NCI-H748 treated with DMSO at 0.1 percent for 48 hours (cell line): ENCODE measurements around the gene AP1AR.

Experiments used
- DNase-seq: peaks from one replicate; lab custom pipeline; 2025; lab: John Stamatoyannopoulos, UW

Gene AP1AR

DNA sequence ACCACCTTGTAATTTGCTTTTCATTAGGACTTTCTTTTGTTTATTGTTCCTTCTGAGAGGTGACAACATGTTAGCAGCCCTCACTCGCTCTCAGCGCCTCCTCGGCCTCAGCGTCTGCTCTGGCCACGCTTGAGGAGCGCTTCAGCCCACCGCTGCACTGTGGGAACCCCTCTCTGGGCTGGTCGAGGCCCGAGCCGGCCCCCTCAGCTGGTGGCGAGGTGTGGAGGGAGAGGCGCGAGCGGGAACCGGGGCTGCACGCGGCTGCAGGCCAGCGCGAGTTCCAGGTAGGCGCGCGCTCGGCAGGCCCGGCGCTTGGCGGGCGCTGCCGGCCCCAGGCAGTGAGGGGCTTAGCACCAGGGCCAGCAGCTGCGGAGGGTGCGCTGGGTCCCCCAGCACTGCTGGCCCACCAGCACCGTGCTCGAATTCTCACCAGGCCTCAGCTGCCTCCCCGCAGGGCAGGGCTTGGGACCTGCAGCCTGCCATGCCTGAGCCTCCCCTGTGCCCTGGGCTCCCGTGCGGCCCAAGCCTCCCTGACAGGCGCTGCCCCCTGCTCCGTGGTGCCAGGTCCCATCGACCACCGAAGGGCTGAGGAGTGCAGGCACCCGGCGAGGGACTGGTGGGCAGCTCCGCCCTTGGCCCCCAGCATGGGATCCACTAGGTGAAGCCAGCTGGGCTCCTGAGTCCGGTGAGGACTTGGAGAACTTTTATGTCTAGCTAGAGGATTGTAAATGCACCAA lies 9.2 kb upstream of the AP1AR start:
- no peak for DNase-seq

DNA sequence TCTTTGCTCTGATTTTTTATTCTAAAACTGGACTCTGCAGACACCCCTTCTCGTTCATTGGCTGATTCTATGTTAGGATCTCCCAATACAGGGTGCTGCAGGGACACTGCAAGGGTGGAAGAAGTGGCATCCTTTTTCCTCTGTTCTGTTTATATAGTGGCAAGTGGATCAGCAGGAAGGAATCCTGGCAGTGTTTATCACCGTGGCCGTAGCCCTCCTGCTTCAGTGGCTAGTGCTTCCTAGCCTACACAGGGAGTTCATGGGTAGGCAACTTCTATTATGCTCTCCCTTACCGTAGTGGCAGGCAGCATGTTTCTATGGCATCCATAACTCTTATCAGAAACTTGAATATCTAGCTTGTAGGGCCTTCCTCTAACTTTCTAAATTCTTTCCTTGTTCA lies 6.4 kb upstream of the AP1AR start:
- DNase-seq, result no peak

DNA sequence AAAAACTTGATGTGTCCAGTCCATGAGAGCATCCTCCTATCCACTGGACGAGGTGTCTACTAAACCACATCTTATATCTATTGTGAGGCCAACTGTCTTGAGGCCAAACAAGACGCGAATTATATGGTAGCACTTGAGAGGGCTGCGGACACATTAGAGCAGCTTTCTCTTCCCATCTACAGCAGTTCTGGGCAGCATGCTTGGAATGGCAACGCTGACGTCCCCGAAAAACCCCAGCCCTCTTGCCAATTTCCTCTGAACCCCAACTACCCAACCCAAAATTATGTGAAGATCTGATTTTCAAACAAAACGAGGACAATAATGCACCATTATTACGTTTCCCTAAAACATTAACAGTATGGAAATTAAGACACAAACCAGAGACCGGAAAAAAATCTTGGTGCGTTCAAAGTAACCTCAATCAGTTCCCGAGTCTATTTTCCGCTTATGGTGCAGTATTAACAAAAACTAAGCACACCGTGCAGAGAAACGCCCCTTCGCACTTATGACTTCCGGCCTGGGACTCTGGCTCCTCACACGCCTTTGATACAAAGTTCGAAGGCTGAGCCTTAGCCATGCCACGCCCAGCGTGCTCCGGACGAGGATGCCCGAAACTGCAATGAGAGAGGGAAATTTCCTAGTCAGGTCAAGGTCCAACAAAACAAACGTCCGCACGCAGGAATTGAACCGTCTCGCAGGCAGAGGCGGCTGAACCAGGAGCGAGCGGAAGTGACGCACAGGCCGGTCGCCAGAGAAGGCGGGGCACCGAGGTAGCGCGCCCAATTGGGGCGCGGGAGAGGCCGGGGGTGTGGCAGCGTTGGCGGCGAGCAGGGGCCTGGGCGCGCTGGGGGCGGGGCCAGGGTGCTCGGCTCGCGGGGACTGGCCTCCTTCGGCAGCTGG lies 458 bp upstream of the AP1AR start:
- DNase-seq, result peak; percentile 88

DNA sequence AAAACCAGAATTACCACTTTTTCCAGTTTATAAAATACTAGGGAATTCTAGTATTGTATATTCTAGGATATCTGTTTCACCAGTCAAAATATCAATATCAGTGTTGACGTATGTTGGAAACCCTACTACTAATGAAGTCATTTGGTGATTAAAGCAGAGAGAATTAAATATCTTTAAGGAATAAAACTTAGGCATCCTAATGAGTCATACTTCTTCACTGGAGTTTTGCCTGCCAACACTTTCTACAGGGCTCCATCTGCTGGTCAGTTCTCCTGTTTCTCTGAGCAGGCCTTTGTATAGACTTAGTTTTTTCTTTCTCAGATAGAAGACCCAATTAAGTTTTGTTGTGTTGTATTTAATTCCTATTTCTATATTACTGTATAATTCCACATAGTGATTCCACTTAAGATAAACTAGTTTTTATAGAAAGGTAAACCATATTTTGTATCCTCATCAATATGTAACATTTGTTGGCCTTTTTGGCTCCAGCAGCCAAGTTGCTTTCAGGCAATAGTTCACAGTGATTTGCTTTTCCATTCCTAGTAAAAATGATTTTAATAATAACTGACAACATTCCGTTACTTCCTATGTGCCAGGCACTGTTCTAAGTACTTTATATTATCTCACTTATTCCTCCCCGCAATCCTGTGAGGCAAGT lies 3.5 kb downstream of the AP1AR start:
- DNase-seq, result no peak

DNA sequence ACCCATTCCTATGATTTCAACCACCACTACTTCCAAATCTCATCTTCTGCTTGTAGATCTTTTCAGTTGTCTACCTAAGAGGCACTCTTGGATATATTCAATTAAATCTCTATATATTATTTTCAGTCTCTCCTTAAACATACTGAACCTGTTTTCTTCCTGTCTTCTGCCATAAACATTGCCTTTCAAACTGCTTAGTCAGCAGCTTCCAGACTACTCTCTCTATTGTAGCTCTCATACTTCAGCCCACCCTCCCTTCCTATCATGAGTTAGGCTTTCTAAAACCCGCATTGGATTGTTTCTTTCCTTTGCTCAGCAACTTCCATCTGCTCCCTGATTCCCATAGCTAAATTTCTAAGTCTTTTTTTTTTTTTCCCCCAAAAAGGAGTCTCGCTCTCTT lies 4.5 kb downstream of the AP1AR start:
- DNase-seq, result no peak

DNA sequence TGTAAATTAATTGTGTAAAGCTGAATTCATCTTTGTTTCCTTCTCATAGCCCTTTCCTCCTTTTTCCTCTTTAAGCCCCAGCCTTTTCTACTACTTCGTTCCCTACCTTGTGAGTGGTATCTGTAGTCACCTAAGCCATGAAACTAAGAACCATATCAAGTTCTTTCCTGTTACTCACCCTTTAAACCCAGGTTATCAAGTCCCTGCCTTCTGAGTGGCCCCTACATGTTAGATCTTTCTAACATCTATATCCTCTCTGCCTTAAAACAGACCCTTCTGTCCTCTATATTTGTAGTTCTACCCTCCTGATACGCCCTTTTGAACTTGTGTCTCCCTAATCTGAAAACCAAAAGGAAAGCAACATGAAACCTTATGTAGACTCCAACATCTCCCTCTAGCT lies 7.2 kb downstream of the AP1AR start:
- DNase-seq, result no peak

DNA sequence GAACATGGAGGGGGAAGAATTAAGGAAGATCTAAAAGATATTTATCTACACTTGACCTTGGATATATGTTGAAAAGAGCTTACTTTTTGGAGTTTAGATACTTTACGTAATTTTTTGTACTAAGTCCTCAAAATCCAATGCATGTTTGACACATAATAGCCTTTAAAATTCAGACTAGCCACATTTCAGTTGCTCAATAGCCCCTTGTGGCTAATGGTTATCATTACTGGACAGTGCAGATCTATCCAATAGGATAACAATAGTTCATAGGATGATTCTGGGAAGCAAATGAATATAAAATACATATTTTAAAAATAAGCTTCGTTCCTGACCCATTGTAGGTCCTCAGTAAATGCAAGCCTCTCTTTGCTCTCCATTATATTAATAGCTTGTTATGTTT lies 13.8 kb downstream of the AP1AR start:
- DNase-seq, result no peak

DNA sequence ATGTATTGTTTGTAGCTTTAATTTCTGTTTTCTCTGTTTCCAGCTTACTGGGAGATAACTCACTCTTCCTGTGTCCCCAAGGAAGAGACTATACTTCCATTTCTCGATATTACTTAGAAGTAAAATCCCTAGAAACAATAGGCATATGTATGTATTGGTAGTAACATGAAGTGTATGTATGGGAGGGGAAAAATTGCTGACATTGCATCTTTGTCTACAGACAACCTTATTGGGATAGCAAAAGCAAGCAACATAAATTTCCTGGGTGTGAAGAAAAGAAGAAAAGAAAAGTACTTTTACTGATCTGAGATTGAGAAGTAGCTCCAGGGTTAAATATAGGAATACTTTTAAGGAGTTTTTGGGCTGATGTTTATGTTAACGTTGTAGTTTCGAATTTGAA lies 15.4 kb downstream of the AP1AR start:
- DNase-seq, result no peak

DNA sequence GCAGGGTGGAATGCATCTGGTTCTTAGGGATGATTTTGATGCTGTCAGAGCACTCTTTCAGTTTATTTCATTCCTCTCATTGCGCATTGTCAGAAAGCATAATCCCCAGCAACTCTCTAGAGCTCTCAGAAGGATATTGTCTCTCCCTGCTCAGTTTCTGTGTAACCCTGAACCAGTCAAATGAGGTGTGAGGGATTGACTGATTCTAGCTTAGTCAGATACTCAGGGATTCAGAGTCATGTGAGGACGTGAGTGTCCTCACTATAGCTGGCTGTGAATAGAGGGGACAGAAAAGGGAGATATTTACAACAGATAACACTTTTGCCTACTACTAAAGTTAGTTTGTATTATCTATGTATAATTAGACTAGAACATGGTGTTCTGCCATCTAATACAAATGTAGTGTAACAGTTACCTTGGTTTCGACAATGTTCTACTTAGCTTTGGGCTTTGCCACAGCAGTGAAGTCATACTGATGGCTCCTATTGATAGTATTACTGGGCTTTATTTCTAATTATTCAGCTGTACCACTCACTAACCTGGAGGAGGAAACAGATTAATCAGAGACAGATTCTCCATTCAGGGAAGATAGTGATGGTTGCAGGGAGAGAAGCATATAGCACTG lies 19.5 kb downstream of the AP1AR start:
- no peak for DNase-seq

DNA sequence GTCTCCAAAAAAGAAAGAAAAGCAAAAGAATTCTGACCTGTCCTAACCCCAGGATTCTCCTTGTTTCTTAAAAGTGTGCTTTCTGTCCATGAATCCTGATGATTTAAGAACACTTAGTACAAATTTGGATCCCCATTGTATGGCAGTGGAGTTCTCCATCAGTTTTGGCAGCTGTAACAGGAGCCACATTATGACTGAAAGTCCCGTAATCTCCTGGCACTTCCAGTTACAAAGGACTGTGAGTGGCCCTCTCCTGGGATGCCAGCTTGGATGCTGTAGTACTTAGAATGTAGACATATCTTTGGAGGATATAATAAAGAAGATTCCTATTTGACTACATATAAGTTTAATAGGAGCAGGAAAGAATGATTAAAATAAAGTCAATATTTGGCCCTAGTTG lies 20.6 kb downstream of the AP1AR start:
- DNase-seq, result no peak

DNA sequence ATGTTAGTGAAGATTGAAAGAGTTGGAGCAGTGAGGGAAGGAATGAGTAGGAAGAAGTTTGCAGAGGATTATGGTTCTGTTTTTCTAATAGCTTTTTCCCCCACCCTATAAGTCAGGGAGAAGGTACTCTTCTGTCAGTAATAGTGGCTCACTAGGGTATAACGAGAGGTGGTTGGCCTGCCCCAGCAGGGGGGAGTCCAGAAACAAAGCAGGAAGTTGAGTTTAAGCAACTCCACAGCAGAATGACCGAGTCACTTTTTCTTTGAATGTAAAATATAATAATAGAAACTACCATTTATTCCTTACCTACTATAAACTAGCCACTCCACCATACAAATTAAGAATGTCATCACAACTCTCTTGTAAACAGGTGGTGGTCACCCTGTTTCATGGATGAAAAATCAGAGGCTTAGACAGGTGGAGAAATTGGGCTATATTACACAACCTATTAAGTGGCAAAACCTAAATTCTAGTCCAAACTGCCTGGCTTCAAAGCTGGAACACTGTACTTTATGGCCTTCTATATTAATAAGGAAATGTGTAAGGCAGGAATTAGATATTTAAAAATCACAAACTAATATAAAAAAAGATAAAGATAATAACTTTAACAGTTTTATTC lies 21.9 kb downstream of the AP1AR start:
- DNase-seq, result no peak

DNA sequence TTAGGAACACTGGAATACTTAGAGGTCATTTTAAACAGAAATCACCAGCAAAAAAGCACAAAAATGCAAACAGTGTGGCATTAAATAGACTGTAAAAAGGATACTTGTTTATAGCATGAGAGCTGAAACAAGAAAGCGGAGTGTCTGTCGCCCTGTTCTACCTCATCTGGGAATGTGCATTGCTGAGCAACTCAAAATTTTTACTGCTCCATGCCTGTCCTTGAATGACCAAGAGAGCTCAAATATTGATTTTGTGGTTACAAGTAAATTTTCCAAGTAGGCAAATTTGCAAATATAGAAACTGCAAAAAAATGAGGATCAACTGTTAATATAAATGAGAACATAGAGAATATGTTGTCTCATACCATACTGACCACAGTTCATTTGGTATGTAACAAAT lies 25.5 kb downstream of the AP1AR start:
- no peak for DNase-seq

DNA sequence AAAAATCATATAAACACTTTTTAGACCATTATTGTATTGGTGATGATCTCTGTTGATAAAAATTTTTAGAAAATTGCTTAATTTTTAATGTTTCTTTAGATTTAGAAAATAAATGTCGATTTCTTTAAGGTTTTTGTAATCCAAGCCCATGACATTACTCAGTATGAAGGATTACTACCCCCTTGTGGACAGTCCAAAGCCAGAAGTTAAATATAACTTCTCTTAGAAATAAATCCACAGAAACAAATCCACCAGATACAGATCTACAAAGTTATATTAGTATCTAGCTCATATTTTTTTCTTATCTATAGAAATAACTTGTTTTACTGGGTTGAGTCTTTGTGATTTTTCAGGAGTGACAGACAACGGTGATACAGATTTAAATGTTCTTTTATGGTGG lies 35.2 kb downstream of the AP1AR start:
- DNase-seq, result no peak

DNA sequence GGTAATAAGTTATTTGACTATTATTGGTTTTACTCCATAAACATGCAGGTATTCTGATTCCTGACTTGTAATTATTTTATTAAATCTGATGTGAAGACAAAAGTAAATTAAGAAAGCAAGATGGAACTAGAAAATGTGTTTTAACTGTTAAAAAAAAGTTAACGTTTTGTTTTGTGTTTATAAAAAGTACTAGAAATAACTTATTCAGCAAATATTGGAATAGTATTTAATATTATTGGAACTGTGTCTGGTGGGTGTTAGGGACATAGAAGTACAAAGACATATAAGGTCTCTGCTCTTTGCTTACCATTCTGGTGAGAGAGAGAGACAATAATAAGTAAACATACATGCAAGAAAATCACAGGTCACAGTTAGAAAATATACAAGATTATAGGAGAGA lies 38.5 kb downstream of the AP1AR start:
- DNase-seq, result no peak

DNA sequence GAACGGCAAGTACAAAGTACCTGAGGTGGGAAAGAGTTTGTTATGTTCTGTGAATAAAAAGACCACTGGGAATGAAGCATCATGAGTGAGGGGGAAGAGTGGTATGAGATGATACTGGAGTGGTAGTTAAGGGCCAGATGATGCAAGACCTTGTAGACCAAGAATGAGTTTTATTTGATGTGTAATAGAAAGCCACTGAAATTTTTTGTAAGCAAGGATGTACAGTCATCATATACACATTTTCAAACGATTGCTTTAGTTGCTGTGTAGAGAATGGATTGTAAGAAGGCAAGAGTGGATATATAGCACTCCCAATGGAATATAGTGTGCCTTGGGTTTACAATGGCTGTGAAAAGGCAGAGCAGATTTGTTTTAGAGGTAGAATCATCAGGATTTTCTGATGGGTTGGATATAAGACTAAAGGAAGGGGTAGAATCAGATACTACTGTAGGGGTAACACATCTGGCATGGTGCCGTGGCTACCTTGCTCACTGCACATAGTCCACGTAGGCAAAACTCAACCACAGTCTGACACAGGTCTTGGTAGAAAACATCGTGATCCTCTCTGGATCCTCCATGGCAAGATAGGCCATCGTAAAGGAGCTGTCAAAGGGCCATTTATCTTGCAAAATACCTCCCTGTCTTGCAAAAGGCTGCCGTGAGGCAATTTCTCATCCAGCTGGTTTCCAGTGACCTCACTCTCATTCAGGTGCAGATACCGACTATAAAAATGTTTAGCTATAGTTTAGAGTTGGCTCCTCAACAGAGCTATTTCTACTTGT lies 39.2 kb downstream of the AP1AR start:
- DNase-seq, result no peak

DNA sequence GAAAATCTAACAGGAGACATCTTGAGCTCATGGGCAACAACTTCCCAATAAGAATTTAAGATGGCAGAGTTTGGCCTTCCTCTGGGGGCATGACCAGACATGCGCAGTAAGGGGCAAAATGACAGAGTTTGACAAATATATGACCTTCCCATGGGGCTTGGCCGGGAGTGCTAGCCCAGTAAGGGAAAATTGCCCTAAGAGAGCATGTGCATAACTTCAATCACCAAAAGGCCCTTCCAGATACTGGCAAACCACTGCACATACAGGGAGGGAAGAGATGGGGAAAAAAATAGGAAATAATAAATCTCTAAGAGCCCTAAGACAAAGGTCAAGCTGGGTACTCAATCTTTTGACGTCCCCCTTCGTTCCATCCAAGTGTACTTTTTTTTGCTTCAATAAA lies 40.7 kb downstream of the AP1AR start:
- no peak for DNase-seq

DNA sequence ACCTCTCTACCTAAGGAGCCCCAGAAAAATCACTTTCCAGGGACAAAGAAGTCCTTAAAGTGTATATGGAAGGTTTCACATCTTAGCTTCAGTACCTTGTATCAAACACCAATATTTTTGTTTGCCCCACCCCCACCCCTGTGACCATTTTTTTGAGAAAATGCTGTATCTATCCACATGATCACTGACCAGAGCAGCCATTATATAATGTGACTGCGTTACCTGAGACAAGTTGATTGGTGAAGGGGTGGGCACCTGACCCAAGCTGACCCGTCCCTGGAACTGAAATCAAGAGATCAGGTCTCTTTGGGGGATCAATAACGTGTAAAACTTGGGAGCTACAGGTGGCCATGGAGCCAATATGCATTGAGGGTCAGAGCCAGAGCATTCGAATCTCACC lies 43.4 kb downstream of the AP1AR start:
- DNase-seq, result no peak

DNA sequence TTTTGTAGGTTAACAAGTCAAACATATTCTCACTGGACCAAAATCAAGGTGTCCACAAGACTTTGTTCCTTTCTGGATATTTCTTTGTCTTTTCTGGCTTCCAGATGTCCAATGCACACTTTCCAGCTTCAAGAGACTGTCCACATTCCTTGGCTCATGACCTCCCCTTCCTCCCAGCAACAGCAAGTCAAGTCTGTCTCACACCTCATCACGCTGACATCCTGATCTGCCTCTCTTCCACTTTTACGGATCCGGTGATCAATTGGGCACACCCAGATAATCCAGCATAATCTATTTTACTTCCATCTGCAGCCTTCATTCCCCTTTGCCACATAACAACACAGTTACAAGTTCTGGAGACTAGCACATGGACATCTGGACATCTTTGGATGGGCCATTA lies 44.5 kb downstream of the AP1AR start:
- DNase-seq, result no peak

DNA sequence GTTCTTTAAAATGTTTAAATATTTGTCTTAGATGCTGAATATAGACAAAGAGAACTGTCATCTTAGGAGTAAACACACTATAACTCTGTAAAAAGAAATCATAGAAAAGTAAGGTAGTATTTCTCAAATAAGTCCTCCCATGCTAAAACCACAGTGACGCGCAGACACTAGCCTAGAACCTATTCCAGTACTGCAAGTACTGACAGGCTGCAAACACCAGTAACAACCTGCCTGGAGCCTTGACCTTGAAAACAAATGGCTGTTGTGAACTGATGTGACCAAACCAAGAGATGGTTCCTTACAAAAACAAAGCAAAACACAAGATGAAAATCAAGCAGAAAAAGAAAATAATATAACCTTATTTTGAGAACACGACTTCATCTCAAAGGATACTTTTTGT lies 45.6 kb downstream of the AP1AR start:
- no peak for DNase-seq

DNA sequence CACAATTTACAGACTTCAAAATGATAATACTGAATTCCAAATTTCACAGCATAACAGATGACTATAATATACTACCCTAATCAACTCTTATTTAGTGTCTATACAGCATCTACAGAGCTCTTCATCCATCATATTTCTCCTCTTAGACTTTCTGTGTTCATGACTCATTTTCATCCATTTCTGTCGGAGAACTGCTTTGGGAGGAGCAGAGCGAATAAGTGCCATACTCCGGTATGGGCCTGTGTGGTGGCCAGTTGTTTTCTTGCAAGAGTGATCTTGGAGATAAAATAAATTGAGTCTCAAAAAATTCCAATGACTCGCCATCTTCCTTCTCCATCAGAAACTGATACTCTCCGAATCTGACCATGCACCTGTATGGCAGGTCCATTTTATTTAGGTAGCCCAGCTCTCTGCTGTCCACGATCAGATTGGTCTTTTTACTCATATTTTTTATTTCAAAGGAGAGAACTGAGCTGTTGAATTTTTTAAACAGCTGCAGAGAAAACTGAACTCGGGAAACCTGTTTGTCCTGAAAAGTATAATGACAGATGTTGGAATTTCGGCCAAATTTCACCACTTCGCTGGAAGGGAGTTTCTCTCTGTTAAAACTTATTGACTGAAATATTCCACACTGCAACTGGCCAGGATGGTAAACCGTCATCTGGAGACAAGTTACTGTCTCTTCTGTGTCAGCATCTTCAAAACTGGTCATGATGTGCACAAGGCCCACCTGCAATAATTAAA lies 46.3 kb downstream of the AP1AR start:
- DNase-seq, result no peak
